Measurements from ENCODE around the gene ADAMTSL1.

- TF ChIP-seq CTCF (IDR thresholded peaks at IDR 0.05) = no peak
- TF ChIP-seq POLR2A (IDR thresholded peaks at IDR 0.05) = no peak
Observed at GRCh38 chr9:18488886-18489285, 14.9 kb downstream of the ADAMTSL1 start.
